Measurements from ENCODE around the gene RAB17. TPM values are rescaled to one million over a fixed set of nuclear protein-coding genes. Genes with fewer than 3 reads are reported as not detected.

Gene RAB17
- total RNA-seq, 1 experiment from 2014 or later: 86.3 TPM

DNA sequence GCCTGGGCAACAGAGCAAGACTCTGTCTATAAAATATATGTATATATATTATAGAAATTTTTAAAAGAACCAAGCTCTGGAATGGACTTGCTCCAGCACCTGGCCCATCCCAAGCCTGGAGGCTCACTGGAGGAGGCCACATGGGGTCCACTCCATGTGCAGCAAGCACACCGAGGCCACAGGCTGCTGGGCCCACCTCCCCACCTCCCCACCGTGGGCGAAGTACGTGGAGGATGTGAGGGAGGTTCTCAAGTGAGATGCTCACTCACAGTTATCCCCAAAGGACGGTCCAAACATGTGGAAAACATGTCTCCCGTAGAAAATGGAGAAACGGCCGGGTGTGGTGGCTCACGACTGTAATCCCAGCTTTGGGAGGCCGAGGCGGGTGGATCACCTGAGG lies 13.9 kb upstream of the RAB17 start:
- H3K4me3 ChIP-seq: no peak overlapping the region
- no peaks in the 10 kb centered on the region for H3K27me3 ChIP-seq (ENCODE audit: insufficient read depth, low read depth)
- no peaks in the 10 kb centered on the region for H3K9me2 ChIP-seq (ENCODE audit: insufficient read depth)
- H2AFZ ChIP-seq: no peak overlapping the region
- no peak for TF ChIP-seq EZH2 (IDR thresholded peaks at IDR 0.05; ENCODE audit: low read depth)
- TF ChIP-seq, protein P1, sequence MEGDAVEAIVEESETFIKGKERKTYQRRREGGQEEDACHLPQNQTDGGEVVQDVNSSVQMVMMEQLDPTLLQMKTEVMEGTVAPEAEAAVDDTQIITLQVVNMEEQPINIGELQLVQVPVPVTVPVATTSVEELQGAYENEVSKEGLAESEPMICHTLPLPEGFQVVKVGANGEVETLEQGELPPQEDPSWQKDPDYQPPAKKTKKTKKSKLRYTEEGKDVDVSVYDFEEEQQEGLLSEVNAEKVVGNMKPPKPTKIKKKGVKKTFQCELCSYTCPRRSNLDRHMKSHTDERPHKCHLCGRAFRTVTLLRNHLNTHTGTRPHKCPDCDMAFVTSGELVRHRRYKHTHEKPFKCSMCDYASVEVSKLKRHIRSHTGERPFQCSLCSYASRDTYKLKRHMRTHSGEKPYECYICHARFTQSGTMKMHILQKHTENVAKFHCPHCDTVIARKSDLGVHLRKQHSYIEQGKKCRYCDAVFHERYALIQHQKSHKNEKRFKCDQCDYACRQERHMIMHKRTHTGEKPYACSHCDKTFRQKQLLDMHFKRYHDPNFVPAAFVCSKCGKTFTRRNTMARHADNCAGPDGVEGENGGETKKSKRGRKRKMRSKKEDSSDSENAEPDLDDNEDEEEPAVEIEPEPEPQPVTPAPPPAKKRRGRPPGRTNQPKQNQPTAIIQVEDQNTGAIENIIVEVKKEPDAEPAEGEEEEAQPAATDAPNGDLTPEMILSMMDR (conservative IDR thresholded peaks at IDR 0.05): no peak
- DNase-seq: no peak
- CTCF ChIA-PET: interaction anchor here (0.6 kb wide), 2 partner anchors 11 to 438 kb away, joined by 3 to 5 read pairs; no protein-coding TSS in a partner anchor
- no TSS peak for BruUV-seq (replicated peaks)
- no peak overlapping the region for H3K4me2 ChIP-seq
- no peaks in the 10 kb centered on the region for H3K4me1 ChIP-seq (replicated peaks; ENCODE audit: insufficient read depth)
- H3K27ac ChIP-seq: no peak overlapping the region
- no peaks in the 10 kb centered on the region; the same call in 1 of the 2 replicates for H3F3A ChIP-seq (ENCODE audit: insufficient read depth, low read depth)
- intact Hi-C loops (cut with micrococcal nuclease; ENCODE audit: unreplicated experiment): no loop called here
- H3K79me2 ChIP-seq (ENCODE audit: low read depth): no peaks in the 10 kb centered on the region
- no peaks in the 10 kb centered on the region for H3K36me3 ChIP-seq (ENCODE audit: low read depth)
- POLR2A ChIA-PET (ENCODE audit: unreplicated experiment): interaction anchor here (0.8 kb wide), 1 partner anchor 100 kb away, joined by 18 read pairs; no protein-coding TSS in a partner anchor
- H3K9me3 ChIP-seq (ENCODE audit: insufficient read depth, low read depth): no peaks in the 10 kb centered on the region
- no peaks in the 10 kb centered on the region for H4K20me1 ChIP-seq (ENCODE audit: insufficient read depth)

DNA sequence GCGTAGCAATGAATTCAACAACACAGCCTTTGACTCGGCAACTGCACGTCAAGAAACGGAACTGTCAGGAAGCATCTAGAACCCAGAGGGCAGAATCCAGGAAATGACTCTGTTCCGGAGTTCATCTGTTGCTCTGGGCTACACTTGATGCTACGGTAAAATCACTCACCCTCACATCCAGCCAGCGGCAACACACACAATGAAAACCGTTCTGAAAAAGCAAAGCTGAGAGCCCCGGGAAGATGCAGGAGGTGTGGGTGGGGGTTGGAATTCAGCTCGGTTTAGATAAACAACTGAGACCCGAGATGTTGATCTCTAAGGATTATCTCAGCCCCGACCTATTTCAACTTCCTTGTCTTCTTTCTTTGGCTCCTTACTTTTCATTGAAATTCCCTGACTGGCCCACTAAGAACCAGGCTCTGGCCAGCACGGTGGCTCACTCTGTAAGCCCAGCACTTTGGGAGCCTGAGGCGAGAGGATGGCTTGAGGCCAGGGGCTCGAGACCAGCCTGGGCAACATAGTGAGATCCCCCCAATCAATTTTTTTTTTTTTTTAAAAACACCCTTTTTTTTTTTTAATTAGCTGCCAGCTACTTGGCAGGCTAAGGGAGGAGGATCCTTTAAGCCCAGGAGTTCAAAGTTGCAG lies 13.3 kb upstream of the RAB17 start:
- TF ChIP-seq, protein P1 (conservative IDR thresholded peaks at IDR 0.05): no peak
- no peak for TF ChIP-seq EZH2 (IDR thresholded peaks at IDR 0.05; ENCODE audit: low read depth)
- POLR2A ChIA-PET (ENCODE audit: unreplicated experiment): interaction anchor here (0.6 to 0.8 kb wide), 2 partner anchors 99 kb away, joined by 3 to 18 read pairs; no protein-coding TSS in a partner anchor
- Histone ChIP-seq H3K4me1 (replicated peaks; ENCODE audit: insufficient read depth) (no peaks in the 10 kb centered on the region), H3K4me3 (no peak overlapping the region), H3K4me2 (no peak overlapping the region), H3K27ac (no peak overlapping the region), H3K9me2 (ENCODE audit: insufficient read depth) (no peaks in the 10 kb centered on the region), H4K20me1 (ENCODE audit: insufficient read depth) (no peaks in the 10 kb centered on the region), H3F3A (ENCODE audit: insufficient read depth, low read depth) (no peaks in the 10 kb centered on the region; the same call in 1 of the 2 replicates), H3K27me3 (ENCODE audit: insufficient read depth, low read depth) (no peaks in the 10 kb centered on the region), H3K36me3 (ENCODE audit: low read depth) (no peaks in the 10 kb centered on the region), H3K79me2 (ENCODE audit: low read depth) (no peaks in the 10 kb centered on the region), H2AFZ (no peak overlapping the region), H3K9me3 (ENCODE audit: insufficient read depth, low read depth) (no peaks in the 10 kb centered on the region)
- DNase-seq: no peak
- no TSS peak for BruUV-seq (replicated peaks)
- intact Hi-C loops (cut with micrococcal nuclease; ENCODE audit: unreplicated experiment): no loop called here
- CTCF ChIA-PET: interaction anchor here (0.6 kb wide), 2 partner anchors 12 to 438 kb away, joined by 3 to 5 read pairs; no protein-coding TSS in a partner anchor

DNA sequence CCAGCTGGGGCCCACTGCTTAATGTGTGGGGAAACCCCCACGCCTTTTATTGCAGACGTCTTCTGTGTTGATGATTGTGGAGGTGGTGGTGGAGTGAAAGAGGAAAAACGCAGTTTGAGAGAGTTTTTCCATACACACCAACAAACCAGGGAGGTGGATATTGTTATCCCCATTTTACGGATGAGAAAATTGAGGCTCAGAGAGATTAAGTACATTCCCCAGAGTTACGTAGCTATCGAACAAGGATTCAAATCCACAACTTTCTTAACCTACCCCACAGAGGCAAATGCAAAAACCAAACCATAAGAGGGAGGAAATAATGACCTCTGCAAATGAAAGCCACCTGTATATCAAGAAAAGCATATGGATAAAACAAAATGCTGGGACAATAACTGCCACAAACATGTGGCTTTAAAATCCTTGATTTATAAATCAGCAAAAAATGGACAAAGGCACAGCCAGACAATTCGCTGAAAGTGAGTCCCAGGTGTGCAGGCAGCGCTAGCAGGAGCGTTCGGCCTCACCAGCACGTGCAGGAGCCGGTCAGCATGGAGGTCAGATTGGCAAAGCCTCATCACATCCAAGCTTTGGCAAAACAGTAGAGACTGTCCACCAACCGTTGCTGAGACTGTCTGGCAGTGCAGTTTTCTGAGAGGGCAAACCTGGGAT lies 12.6 kb upstream of the RAB17 start:
- no peaks in the 10 kb centered on the region for H3K36me3 ChIP-seq (ENCODE audit: low read depth)
- H3K27me3 ChIP-seq (ENCODE audit: insufficient read depth, low read depth): no peaks in the 10 kb centered on the region
- H3F3A ChIP-seq (ENCODE audit: insufficient read depth, low read depth): no peaks in the 10 kb centered on the region; the same call in 1 of the 2 replicates
- TF ChIP-seq EZH2 (IDR thresholded peaks at IDR 0.05; ENCODE audit: low read depth): no peak
- TF ChIP-seq, protein P1 (conservative IDR thresholded peaks at IDR 0.05): no peak
- intact Hi-C loops (cut with micrococcal nuclease; ENCODE audit: unreplicated experiment): no loop called here
- no TSS peak for BruUV-seq (replicated peaks)
- no peaks in the 10 kb centered on the region for H3K4me1 ChIP-seq (replicated peaks; ENCODE audit: insufficient read depth)
- no peak overlapping the region for H3K27ac ChIP-seq
- no peak overlapping the region for H3K4me2 ChIP-seq
- ChIA-PET CTCF (no interaction called here), POLR2A (ENCODE audit: unreplicated experiment) (interaction anchor here (0.6 kb wide), 1 partner anchor 100 kb away, joined by 3 read pairs; no protein-coding TSS in a partner anchor)
- H3K79me2 ChIP-seq (ENCODE audit: low read depth): no peaks in the 10 kb centered on the region
- no peak overlapping the region for H3K4me3 ChIP-seq
- H2AFZ ChIP-seq: no peak overlapping the region
- H3K9me3 ChIP-seq (ENCODE audit: insufficient read depth, low read depth): no peaks in the 10 kb centered on the region
- H3K9me2 ChIP-seq (ENCODE audit: insufficient read depth): no peaks in the 10 kb centered on the region
- DNase-seq: no peak
- H4K20me1 ChIP-seq (ENCODE audit: insufficient read depth): no peaks in the 10 kb centered on the region

Measured in PC-9 (cell line).